K562 (cell line): Measurements from ENCODE around the gene GGNBP2. TPM values are rescaled to one million over a fixed set of nuclear protein-coding genes. Genes with fewer than 3 reads are reported as not detected.
A peak's percentile ranks its signal among the peaks of the same experiment; 100 is the strongest.

Source experiments
- AFF1 ChIP-seq, 2 experiments: fragments of 450-650 bp; IDR thresholded peaks; 2 replicates each; pipeline ENCODE4 v1.6.1; 2018; ENCODE audit warnings: mild to moderate bottlenecking in 2 of 2, low read depth in 1 of 2; ENCODE audit not compliant: partially characterized antibody in 2 of 2
- BACH1 ChIP-seq: fragments of 200-800 bp; sonication (Bioruptor generic); IDR thresholded peaks from 2 replicates; pipeline ENCODE4 v1.6.1; 2016; ENCODE audit warnings: missing genetic modification characterization, missing compliant biosample characterization
- CREB3 ChIP-seq: fragments of 450-650 bp; conservative IDR thresholded peaks from 2 replicates; pipeline ENCODE4 v1.6.1; 2016; ENCODE audit warnings: missing genetic modification characterization, low read depth, mild to moderate bottlenecking, missing compliant biosample characterization, moderate library complexity
- GMEB1 ChIP-seq: fragments of 250-450 bp; sonication (Bioruptor Pico); IDR thresholded peaks from 2 replicates; pipeline ENCODE4 v1.4.0; 2020; ENCODE audit warnings: mild to moderate bottlenecking
- HDAC2 ChIP-seq: fragments of 450-650 bp; IDR thresholded peaks from 2 replicates; pipeline ENCODE4 v1.6.1; 2016; ENCODE audit warnings: mild to moderate bottlenecking
- HMGXB4 ChIP-seq: sonication (generic); formaldehyde crosslinking; IDR thresholded peaks from 2 replicates; pipeline ENCODE4 v1.8.1; 2023; ENCODE audit warnings: mild to moderate bottlenecking, missing genetic modification reagents
- LEF1 ChIP-seq: fragments of 450-650 bp; IDR thresholded peaks from 2 replicates; pipeline ENCODE4 v1.6.1; 2016; ENCODE audit warnings: mild to moderate bottlenecking
- MAFF ChIP-seq: IDR thresholded peaks from 2 replicates; pipeline ENCODE4 v1.6.1; 2012; ENCODE audit warnings: low read length, improper control_type of control experiment
- MAFK ChIP-seq: IDR thresholded peaks from 2 replicates; pipeline ENCODE4 v1.6.1; 2011; ENCODE audit warnings: low read length, improper control_type of control experiment
- MTA1 ChIP-seq: fragments of 450-650 bp; IDR thresholded peaks from 2 replicates; pipeline ENCODE4 v1.6.1; 2017; ENCODE audit warnings: borderline replicate concordance
- MTA3 ChIP-seq: fragments of 450-650 bp; formaldehyde crosslinking; IDR thresholded peaks from 2 replicates; pipeline ENCODE4 v1.6.1; 2017; ENCODE audit warnings: mild to moderate bottlenecking, borderline replicate concordance
- OTX1 ChIP-seq: fragments of 450-650 bp; formaldehyde crosslinking; IDR thresholded peaks from 2 replicates; pipeline ENCODE4 v1.4.0; 2022; ENCODE audit warnings: mild to moderate bottlenecking
- RBFOX2 ChIP-seq: fragments of 200-400 bp; formaldehyde crosslinking; IDR thresholded peaks from 2 replicates; pipeline ENCODE4 v1.6.1; 2017; ENCODE audit warnings: low read depth, mild to moderate bottlenecking, low read length, moderate library complexity
- SMARCB1 ChIP-seq: IDR thresholded peaks from 2 replicates; pipeline ENCODE4 v1.6.1; 2011; ENCODE audit warnings: improper control_type of control experiment, low read depth; ENCODE audit not compliant: insufficient read length
- SRSF9 ChIP-seq: fragments of 200-400 bp; formaldehyde crosslinking; IDR thresholded peaks from 2 replicates; pipeline ENCODE4 v1.6.1; 2017; ENCODE audit warnings: low read depth, low read length, borderline replicate concordance
- SUPT5H ChIP-seq: fragments of 450-650 bp; IDR thresholded peaks from 2 replicates; pipeline ENCODE4 v1.6.1; 2016
- XRCC5 ChIP-seq: fragments of 200-400 bp; formaldehyde crosslinking; IDR thresholded peaks from 2 replicates; pipeline ENCODE4 v1.6.1; 2017; ENCODE audit warnings: low read depth, mild to moderate bottlenecking, low read length
- ZFP91 ChIP-seq: sonication (generic); formaldehyde crosslinking; IDR thresholded peaks from 2 replicates; pipeline ENCODE4 v1.8.0; 2022; ENCODE audit warnings: mild to moderate bottlenecking, missing genetic modification reagents
- polyA plus RNA-seq, 8 experiments: library from polyadenylated mRNA; depleted of rRNA in 4 of 8; stranded (reverse) in 5 of 8; unstranded in 3 of 8; fragments of >200 nt; fragmentation: Nextera tagmentation in 2 of 8; fragmentation: Illumina TruSeq in 1 of 8; extraction: Ambion mirVana in 2 of 8; extraction: Trizol in 1 of 8; gene quantifications; 2 replicates each; pipeline versions ENCODE4 v1.2.1 to v1.2.3, GENCODE V29; 2011 to 2014; ENCODE audit warnings: inconsistent platforms in 1 of 8, missing spikeins in 1 of 8
- total RNA-seq, 7 experiments: library from RNA; depleted of rRNA in 6 of 7; stranded (reverse); fragments of >200 nt in 6 of 7; fragmentation: Illumina TruSeq in 2 of 7; extraction: Trizol in 2 of 7; gene quantifications; 2 replicates each; pipeline versions ENCODE4 v1.2.1 to v1.2.3, GENCODE V29; 2011 to 2021; ENCODE audit warnings: low replicate concordance in 1 of 7

Gene GGNBP2
- total and polyA plus RNA-seq, 9 of the 15 experiments (the other 6 are each of a cell fraction or from before 2014, with no cell fraction given): 35.7 to 96.6 (median 64.1) TPM

GRCh38 chr17:36611345-36612072 lies 66.8 kb downstream of the GGNBP2 start (continued):
- no peak for TF ChIP-seq AFF1 (IDR thresholded peaks at IDR 0.05; ENCODE audit: low read depth in 1 of 2, partially characterized antibody in 2 of 2)
- TF ChIP-seq BACH1: 0 out of 2 replicates have a peak, but pooled peaks have one; percentile 44
- TF ChIP-seq CREB3: 0 out of 2 replicates have a peak, but pooled peaks have one; percentile 39
- TF ChIP-seq HMGXB4 (CRISPR knock-in tag): no peak
- no peak for TF ChIP-seq SMARCB1
- no peak for TF ChIP-seq SUPT5H
- TF ChIP-seq MTA1: no peak
- no peak for TF ChIP-seq RBFOX2
- peak; percentile 35; the same call in 1 of the 2 replicates for TF ChIP-seq LEF1
- TF ChIP-seq GMEB1 (CRISPR knock-in tag): no peak
- no peak for TF ChIP-seq OTX1 (CRISPR knock-in tag)
- TF ChIP-seq MAFK: peak; percentile 79
- 0 out of 2 replicates have a peak, but pooled peaks have one; percentile 55 for TF ChIP-seq HDAC2
- no peak for TF ChIP-seq MTA3
- no peak for TF ChIP-seq ZFP91
- no peak for TF ChIP-seq SRSF9
- TF ChIP-seq XRCC5: no peak
- peak; percentile 80 for TF ChIP-seq MAFF
